COR-L47 (cell line): ENCODE measurements around the gene SATB2.

Source experiments
- DNase-seq: peaks from one replicate; lab custom pipeline; 2025; lab: John Stamatoyannopoulos, UW

The SATB2 gene

GRCh38 chr2:199405241-199405640 lies 52.5 kb downstream of the SATB2 start:
- DNase-seq: no peak

- no peak for DNase-seq
Measured at GRCh38 chr2:199404841-199405240, 52.9 kb downstream of the SATB2 start.

GRCh38 chr2:199395311-199395710 lies 62.4 kb downstream of the SATB2 start:
- DNase-seq: no peak

- DNase-seq: no peak
Measured at GRCh38 chr2:199392363-199392762, 65.4 kb downstream of the SATB2 start.

- no peak for DNase-seq
Measured at GRCh38 chr2:199388728-199389268, 68.9 kb downstream of the SATB2 start.

GRCh38 chr2:199384043-199384442 lies 73.7 kb downstream of the SATB2 start:
- no peak for DNase-seq

- no peak for DNase-seq
Measured at GRCh38 chr2:199383021-199383420, 74.7 kb downstream of the SATB2 start.

GRCh38 chr2:199382091-199382490 lies 75.6 kb downstream of the SATB2 start:
- no peak for DNase-seq

- DNase-seq: no peak
Measured at GRCh38 chr2:199381531-199381930, 76.2 kb downstream of the SATB2 start.

GRCh38 chr2:199378948-199379650 lies 78.6 kb downstream of the SATB2 start:
- DNase-seq: no peak

GRCh38 chr2:199370150-199370780 lies 87.5 kb downstream of the SATB2 start:
- DNase-seq: no peak

GRCh38 chr2:199366406-199366805 lies 91.3 kb downstream of the SATB2 start:
- no peak for DNase-seq

- peak; percentile 10 for DNase-seq
Measured at GRCh38 chr2:199364153-199364552, 93.6 kb downstream of the SATB2 start.

- no peak for DNase-seq
Measured at GRCh38 chr2:199356412-199356811, 101.3 kb downstream of the SATB2 start.

- no peak for DNase-seq
Measured at GRCh38 chr2:199348871-199349270, 108.9 kb downstream of the SATB2 start.

GRCh38 chr2:199344012-199344411 lies 113.7 kb downstream of the SATB2 start:
- DNase-seq: no peak

- no peak for DNase-seq
Measured at GRCh38 chr2:199342334-199342733, 115.4 kb downstream of the SATB2 start.

GRCh38 chr2:199341123-199341522 lies 116.6 kb downstream of the SATB2 start:
- no peak for DNase-seq

- DNase-seq: no peak
Measured at GRCh38 chr2:199339891-199340605, 117.7 kb downstream of the SATB2 start.

GRCh38 chr2:199336546-199336945 lies 121.2 kb downstream of the SATB2 start:
- no peak for DNase-seq

- DNase-seq: no peak
Measured at GRCh38 chr2:199335502-199335901, 122.2 kb downstream of the SATB2 start.

GRCh38 chr2:199329466-199329865 lies 128.3 kb downstream of the SATB2 start:
- DNase-seq: no peak

GRCh38 chr2:199329031-199329430 lies 128.7 kb downstream of the SATB2 start:
- DNase-seq: no peak
